ENCODE data around the gene SMYD3.

GRCh38 chr1:246068619-246069509 lies 438.2 kb downstream of the SMYD3 start:
- TF ChIP-seq CTCF (IDR thresholded peaks at IDR 0.05) (no peak), POLR2A (IDR thresholded peaks at IDR 0.05) (no peak)
